Astrocyte of the cerebellum (primary cell): ENCODE results near the gene MRPL14.
"Not testable (repeated sequence)": the region's sequence is repeated elsewhere in the genome, so short reads cannot be mapped to it uniquely, and the experiment has no call there.

Experiments
- DNase-seq: peaks from one replicate; pipeline ENCODE4 v3.0.0-alpha.2; 2011; ENCODE audit warnings: low read depth
- H3K4me3 ChIP-seq: 2 replicates; pipeline ENCODE4 v1.5.1; 2011; ENCODE audit warnings: mild to moderate bottlenecking, low read depth, low read length, moderate library complexity
- CTCF ChIP-seq: IDR thresholded peaks from 2 replicates; pipeline ENCODE4 v1.5.1; 2012; ENCODE audit warnings: low read length, low read depth, moderate library complexity, mild to moderate bottlenecking; ENCODE audit errors: missing control alignments
- in situ Hi-C: cut with HindIII; loops from 2 replicates; pipeline ENCODE4 v1.10.0; 2017; ENCODE audit warnings: low sequenced_read_pairs

The MRPL14 gene

GRCh38 chr6:44096612-44097011, 30.6 kb downstream of the MRPL14 start:
- in situ Hi-C loops, result no loop called here
- peak; percentile 81 for TF ChIP-seq CTCF
- no peak overlapping the region for H3K4me3 ChIP-seq
- DNase-seq, result no peak

DNA sequence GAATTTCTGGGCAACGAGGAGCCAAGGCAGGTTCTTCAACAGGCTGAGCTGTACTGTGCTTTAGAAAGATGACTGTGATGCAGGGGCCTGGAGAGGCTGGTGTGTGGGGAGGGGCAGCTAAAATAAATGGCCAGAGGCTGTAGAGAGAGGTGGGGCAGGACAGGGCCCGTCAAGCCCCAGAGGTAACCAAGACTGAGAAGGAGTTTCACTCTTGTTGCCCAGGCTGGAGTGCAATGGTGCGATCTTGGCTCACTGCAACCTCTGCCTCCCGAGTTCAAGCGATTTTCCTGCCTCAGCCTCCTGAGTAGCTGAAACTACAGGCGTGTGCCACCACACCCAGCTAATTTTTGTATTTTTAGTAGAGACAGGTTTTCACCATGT, 32.0 kb downstream of the MRPL14 start:
- in situ Hi-C loops, H3K4me3 ChIP-seq, DNase-seq: not testable (repeated sequence)

DNA sequence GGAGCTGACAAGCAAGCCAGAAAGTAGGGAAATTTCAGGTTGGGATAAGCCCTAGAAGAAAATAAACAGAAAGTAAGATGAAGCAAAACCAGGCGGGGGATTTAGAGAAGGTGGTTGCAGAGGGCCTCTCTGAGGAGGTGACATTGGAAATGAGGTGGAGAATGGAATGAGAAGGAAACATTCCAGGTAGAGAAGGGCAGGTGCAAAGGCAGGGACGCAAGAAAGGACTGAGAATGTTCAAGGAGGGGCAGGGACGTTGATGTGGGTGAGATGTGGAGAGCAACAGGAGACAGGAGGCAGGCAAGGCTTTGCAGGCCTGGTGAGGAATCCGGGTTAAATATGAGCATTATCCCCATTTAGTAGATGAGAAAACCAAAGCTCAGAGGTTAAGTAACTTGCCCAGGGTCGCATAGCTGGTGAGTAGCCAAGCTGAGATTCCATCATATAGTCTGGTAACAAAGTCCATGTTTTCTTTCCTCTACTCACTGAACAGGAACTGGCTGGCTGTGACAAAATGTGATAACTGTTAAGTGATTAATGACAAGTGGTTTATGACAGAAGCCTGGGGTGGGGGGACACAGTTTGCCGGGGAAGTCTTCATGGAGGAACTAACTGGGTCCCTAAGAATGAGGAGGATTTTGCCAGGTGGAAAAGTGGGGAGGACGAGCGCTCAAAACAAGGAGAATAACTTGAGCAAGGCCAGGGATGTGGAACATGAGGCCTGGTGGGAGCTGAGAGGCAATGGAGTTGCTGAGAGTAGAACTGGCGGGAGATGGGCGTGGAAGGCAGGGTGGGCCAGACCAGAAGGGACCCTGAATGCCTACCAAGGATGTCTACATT, 32.6 kb downstream of the MRPL14 start:
- in situ Hi-C loops, result no loop called here
- DNase-seq, result no peak
- TF ChIP-seq CTCF, result no peak
- no peak overlapping the region for H3K4me3 ChIP-seq

GRCh38 chr6:44093750-44094402, 33.4 kb downstream of the MRPL14 start:
- TF ChIP-seq CTCF, result no peak
- DNase-seq, result no peak
- no peak overlapping the region for H3K4me3 ChIP-seq
- in situ Hi-C loops, result no loop called here

DNA sequence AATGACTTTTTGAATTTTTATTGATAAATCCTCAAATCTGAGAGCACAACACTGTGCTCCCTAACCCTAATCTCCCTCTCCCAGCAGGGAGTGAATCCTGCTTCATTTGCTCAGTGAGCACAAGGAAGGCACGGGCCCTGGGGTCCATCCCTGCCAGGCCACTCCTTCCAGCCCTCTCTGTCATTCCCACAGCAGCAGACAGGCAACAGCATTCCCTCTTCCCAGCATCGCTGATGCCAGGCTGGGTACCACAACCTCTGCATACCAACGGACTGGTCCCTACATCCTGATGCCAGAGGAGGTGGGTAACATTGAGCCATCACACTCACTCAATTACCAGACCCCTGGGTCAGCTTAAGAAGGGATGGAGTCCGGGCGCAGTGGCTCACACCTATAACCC, 34.2 kb downstream of the MRPL14 start:
- no peak for DNase-seq
- in situ Hi-C loops, result no loop called here
- no peak overlapping the region for H3K4me3 ChIP-seq
- no peak for TF ChIP-seq CTCF

- H3K4me3 ChIP-seq, result no peak overlapping the region
- no peak for TF ChIP-seq CTCF
- no peak for DNase-seq
- in situ Hi-C loops, result no loop called here
These were observed 35.0 kb downstream of the MRPL14 start for GRCh38 chr6:44091981-44092884.

GRCh38 chr6:44091356-44091755, 35.9 kb downstream of the MRPL14 start:
- DNase-seq, in situ Hi-C loops, H3K4me3 ChIP-seq: not testable (repeated sequence)
